Stimulated activated CD8-positive, alpha-beta memory T cell treated with anti-CD3 and anti-CD28 coated beads, Interleukin-4, amount 100 ng/mL, for 48 hours (primary cell): ENCODE data around the gene SPZ1.
A peak's percentile ranks its signal among the peaks of the same experiment; 100 is the strongest.
"Not testable (repeated sequence)": the region's sequence is repeated elsewhere in the genome, so short reads cannot be mapped to it uniquely, and the experiment has no call there.

Experiments used
- DNase-seq: peaks from one replicate; pipeline ENCODE4 v3.0.0-alpha.2; 2020

SPZ1 gene

DNA sequence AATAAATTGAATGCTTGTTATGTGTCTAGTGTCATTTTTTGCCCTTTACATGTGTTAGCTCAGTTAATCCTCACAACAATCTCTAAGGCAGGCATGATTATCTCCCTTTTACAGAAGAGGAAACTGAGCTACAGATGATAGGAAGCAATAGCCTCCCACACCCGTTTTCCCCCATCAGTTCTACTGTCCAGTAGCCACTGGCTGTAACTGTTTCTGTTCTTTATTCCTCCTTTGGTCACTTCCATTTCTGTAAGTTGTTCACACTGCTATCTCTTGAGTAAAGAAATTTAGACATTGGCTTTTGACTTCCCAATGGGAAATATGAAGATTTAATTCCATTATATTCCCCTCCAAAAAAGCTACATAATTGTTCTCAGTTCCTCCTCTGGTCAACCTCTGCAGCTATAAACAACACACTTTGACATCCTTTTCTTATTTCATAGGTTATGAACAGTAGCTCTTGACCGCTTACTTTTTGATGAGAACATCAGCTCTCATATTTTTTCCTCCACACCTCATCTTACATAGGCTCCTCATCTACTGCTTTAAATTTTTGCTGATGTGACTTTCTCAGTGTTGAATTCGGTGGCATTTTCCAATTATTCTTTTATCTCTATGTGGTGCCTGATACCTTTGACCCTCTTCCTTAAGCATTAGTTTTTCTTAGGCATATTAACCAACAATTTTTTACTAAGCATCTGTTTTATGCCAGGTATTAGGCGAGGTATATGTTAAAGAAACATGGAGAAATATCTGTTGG, 21.4 kb downstream of the SPZ1 start:
- no peak for DNase-seq

DNA sequence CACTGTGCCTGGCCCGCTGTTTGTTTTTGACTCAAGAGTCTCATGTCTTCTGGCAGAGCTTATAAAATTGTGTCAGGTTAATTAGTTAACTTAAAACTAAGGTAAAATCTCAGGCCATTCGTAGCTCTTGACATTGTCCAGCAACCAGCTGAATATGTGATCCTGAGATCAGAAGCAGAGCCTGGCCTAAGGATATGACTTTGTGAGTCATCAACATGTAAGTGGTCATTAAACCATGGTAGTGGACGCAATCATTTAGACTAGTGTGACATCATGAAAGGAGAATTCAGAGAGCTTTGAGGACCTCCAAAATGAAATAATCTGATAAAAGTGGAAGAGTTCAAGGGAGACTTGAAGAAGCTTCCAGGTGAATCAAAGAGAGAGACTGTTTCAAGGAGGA, 23.3 kb downstream of the SPZ1 start:
- no peak for DNase-seq

DNA sequence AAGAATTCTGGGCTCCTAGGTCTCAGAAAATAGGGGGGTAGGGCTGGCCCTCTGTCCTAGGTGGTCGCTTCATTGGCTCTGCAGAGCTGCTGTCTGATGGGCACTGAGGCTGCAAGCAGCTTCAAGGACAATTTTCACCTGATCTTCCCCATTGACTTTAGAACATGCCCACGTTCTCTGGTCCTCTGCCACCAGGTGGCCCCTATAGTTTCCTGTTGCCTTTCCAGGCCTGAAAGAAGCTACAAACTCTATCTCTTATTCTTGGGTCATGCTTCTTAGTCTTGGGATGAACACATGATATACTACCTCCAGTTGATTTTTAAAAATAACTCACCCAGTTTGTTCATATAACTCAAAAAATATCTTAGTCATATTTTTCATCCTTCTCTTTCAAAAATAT, 26.3 kb downstream of the SPZ1 start:
- DNase-seq = peak; percentile 48

DNA sequence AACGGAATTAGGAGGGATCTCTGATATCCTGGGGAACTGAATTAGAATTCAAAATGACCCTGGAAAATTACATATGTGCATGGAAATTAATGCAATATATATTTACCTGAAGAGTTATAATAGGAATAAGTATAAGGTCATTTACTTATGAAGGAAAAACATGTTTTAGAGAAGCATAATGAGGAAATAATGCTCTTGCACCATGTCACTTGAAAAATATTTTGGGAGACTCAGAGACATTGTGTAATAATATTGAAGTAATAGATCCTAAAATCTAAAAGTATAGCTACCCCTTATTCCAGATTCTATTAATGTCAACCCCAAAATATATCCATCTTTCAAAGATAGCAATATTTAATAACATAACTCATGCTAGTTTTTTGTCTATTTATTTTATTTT, 28.4 kb downstream of the SPZ1 start:
- no peak for DNase-seq

DNA sequence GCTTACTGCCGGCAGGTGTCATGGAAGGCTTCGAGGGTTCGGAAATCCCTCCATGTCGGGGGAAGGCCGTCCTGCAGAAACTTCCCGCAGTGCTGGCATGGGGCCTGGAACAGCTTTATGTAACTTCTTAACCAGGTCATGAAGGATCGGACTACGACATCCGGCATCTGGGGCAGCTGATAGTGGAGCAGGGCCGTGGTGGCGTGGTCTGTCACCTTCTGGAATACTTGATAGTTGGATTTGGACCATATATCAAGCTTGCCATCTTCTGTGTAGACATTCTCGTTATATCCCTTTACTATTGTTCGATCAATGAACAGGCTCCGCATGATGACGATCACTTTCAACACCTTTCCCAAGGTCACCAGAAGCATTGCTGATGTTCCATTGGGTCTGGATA, 31.2 kb downstream of the SPZ1 start:
- not testable (repeated sequence) for DNase-seq

DNA sequence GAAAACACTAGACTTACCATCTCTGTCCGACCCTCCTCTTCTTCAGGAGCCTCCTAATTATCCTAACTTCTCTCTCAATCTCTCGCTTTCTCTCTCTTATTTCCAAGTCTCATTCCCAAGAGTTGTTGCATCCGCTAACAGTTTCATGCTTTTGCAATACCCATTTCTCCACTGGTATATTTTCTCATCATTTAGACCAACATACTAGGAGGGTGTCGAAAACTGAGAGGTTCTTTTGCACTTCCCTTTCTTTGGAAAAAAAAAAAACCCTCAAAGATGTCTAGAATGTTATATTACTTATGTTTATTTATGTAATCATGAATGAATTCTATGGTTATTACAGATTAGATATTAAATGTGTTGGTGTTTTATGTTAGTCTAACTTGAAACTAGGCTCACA, 35.9 kb downstream of the SPZ1 start:
- no peak for DNase-seq

DNA sequence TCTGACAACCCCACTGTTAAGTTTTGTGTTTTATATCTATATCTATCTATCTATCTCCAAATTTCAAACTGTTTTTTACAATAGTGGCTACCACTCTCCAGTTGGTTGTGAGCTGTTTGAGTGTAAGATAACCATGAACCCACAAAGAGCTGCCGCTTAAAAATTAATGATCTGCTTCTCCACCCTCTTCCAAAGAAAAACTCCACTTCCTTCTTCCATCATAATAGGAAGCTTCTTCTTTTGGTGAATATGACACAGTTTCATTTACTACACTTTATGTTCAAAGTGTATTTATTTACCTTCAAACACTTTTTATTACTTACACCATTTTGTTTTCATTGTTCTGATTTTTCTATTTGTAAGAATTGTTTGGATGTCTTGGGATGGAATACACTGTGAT, 37.9 kb downstream of the SPZ1 start:
- DNase-seq = no peak

DNA sequence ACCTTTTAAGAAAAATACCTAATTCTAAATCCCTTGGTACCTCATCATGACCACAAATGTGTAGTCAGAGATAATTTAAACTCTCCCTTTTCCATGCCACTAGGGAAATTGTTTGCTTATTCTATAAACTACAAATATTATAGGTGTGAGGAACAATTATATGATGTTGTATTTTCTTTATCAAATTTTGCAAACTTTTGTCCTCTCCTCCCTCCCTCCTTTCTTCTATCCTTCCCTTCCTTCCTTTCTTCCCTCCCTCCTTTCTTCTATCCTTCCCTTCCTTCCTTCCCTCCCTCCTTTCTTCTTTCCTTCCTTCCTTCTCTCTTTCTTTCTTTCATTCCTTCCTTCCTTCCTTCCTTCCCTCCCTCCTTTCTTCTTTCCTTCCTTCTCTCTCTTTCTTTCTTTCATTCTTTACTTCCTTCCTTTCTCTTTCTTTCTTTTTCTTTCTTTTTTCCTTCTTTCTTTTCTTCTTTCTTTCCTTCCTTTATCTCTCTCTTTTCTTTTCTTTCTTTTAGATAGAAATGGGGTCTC, 41.2 kb downstream of the SPZ1 start:
- DNase-seq = no peak

DNA sequence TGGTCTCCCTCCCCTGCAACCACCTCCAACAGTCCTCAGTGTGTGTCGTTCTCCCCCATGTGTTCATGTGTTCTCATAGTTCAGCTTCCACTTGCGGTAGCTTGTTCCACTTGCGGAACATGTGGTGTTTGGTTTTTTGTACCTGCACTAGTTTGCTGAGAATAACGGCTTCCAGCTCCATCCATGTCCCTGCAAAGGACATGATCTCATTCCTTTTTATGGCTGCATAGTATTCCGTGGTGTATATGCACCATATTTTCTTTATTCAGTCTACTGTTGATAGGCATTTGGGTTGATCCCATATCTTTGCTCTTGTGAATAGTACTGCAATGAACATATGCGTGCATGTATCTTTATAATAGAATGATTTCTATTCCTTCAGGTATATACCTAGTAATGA, 45.1 kb downstream of the SPZ1 start:
- no peak for DNase-seq

DNA sequence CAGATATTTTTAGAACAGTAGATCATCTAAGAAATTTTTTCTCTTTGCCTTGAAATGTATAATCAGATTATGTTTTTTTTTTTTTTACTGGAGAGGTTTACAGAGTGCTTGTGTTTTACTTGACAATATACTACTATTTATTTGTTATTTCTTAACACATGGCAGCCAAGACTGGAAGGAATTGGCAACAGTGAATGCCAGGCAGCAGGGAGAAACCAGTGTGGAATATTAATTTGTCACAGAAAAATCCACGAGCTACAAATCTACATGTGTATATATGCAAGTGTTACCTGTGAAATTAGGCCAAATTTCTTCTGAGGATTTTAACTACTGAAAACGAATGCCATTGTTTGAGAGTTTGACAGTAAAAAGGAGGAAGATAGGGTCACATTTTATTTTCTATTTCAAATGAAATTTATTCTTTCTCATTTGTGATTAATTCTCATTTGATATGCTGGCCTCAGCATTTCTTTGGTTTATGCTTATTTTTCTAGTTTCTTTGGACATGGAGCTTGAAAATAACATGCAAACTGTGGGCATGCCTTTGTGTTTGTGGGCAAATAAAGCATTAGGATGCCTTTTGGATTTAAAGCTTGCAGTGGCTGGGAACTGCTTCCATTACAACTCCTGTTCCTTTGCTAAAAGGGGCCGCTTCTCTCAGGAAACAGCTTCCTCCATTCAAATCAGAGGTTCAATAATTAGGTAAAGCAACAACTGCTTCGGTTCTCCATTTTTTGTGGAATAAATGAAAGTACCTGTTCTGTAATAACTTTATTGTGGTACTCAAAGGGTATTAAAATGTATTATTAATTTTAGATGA, 49.1 kb downstream of the SPZ1 start:
- no peak for DNase-seq

DNA sequence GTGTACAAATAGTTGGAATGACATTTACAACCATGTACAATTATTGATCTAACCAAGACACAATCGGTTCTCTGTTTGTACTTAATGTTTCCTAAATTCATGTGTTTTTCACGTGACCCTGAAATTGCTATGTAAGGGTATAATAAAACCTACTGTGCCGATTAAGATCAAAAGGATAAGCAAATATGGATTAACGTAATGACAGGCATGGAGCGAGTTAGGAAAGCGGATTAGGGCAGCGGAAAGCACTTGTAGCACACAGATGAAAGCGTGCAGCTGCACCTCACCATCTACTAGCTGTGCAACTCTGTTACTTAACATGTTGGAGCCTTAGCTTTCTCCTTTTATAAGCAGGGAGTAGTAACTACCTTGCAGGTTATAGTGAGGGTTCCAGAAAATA, 49.7 kb downstream of the SPZ1 start:
- DNase-seq = no peak

DNA sequence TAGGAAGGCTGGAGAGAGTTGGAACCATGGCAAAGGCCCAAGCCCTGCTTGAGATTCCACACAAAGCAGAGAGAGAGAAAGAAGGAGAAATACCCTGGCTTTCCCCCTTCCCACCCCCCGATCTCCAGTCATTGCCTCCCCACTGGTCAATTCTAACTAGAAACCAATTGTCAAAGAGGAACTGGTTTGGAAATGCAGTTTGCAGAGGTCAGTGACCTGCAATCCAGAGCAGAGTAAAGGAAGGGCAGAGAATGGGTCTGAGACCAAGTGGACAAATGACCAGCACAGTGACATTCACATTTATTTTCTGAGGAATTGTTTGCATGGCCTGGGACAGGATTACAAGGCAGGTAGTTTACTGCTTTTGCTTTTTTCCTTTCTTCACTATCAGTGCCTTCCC, 50.6 kb downstream of the SPZ1 start:
- no peak for DNase-seq
